SK-N-SH treated with all-trans-retinoic acid at 6 μM for 48 hours (cell line): ENCODE results near the gene SRXN1.

Source experiments
- ATAC-seq: fragments of 200-7000 bp; cut with Tn5 transposase; 3 replicates; pipeline ENCODE4 v1.9.1; 2020; ENCODE audit warnings: mild to moderate bottlenecking, moderate library complexity
- ARNTL ChIP-seq: fragments of 450-650 bp; formaldehyde crosslinking; IDR thresholded peaks from 2 replicates; pipeline ENCODE4 v1.5.0; 2020; ENCODE audit warnings: low read depth, mild to moderate bottlenecking, moderate library complexity, borderline replicate concordance
- BACH2 ChIP-seq: fragments of 250-450 bp; sonication (Bioruptor Pico); IDR thresholded peaks from 2 replicates; pipeline ENCODE4 v1.9.0; 2021; ENCODE audit warnings: mild to moderate bottlenecking, borderline replicate concordance
- CSDC2 ChIP-seq: fragments of 250-450 bp; sonication (Bioruptor Pico); IDR thresholded peaks from 2 replicates; pipeline ENCODE4 v1.5.0; 2020; ENCODE audit warnings: mild to moderate bottlenecking, moderate library complexity
- ESRRG ChIP-seq: fragments of 250-450 bp; sonication (Bioruptor Pico); IDR thresholded peaks from 2 replicates; pipeline ENCODE4 v1.6.1; 2021; ENCODE audit warnings: mild to moderate bottlenecking
- GLIS3 ChIP-seq: fragments of 250-450 bp; sonication (Bioruptor Pico); IDR thresholded peaks from 2 replicates; pipeline ENCODE4 v1.5.0; 2020; ENCODE audit warnings: mild to moderate bottlenecking, moderate library complexity
- ISL1 ChIP-seq: fragments of 250-450 bp; sonication (Bioruptor Pico); IDR thresholded peaks from 2 replicates; pipeline ENCODE4 v2.1.2; 2022; ENCODE audit warnings: mild to moderate bottlenecking, moderate library complexity
- OSR1 ChIP-seq: fragments of 250-450 bp; sonication (Bioruptor Pico); IDR thresholded peaks from 2 replicates; pipeline ENCODE4 v1.8.0; 2022; ENCODE audit warnings: moderate library complexity, mild to moderate bottlenecking, inconsistent platforms
- PPARA ChIP-seq: fragments of 250-450 bp; sonication (Bioruptor Pico); IDR thresholded peaks from 2 replicates; pipeline ENCODE4 v1.5.0; 2020; ENCODE audit warnings: mild to moderate bottlenecking, borderline replicate concordance
- RARB ChIP-seq: fragments of 250-450 bp; sonication (Bioruptor Pico); IDR thresholded peaks from 2 replicates; pipeline ENCODE4 v1.8.0; 2021; ENCODE audit warnings: mild to moderate bottlenecking, moderate library complexity
- SNAI2 ChIP-seq: fragments of 250-450 bp; sonication (Bioruptor Pico); IDR thresholded peaks from 2 replicates; pipeline ENCODE4 v1.5.0; 2020; ENCODE audit warnings: mild to moderate bottlenecking, moderate library complexity
- TCF4 ChIP-seq: fragments of 250-450 bp; sonication (Bioruptor Pico); IDR thresholded peaks from 2 replicates; pipeline ENCODE4 v1.8.0; 2021; ENCODE audit warnings: mild to moderate bottlenecking, moderate library complexity, borderline replicate concordance
- ZNF565 ChIP-seq: fragments of 450-650 bp; formaldehyde crosslinking; conservative IDR thresholded peaks from 2 replicates; pipeline ENCODE4 v1.5.0; 2020; ENCODE audit warnings: low read depth, mild to moderate bottlenecking, moderate library complexity
- ZNF70 ChIP-seq: fragments of 450-650 bp; formaldehyde crosslinking; IDR thresholded peaks from 2 replicates; pipeline ENCODE4 v1.5.0; 2020; ENCODE audit warnings: mild to moderate bottlenecking, moderate library complexity
- ZNF8 ChIP-seq: fragments of 450-650 bp; formaldehyde crosslinking; IDR thresholded peaks from 2 replicates; pipeline ENCODE4 v1.5.0; 2020; ENCODE audit warnings: mild to moderate bottlenecking, moderate library complexity
- TF ChIP-seq, protein P1 (sequence below): fragments of 250-450 bp; sonication (Bioruptor Pico); IDR thresholded peaks from 2 replicates; pipeline ENCODE4 v1.8.0; 2021; ENCODE audit warnings: low read depth, mild to moderate bottlenecking, moderate library complexity, borderline replicate concordance
- TF ChIP-seq, protein P2 (sequence below): fragments of 250-450 bp; sonication (Bioruptor Pico); IDR thresholded peaks from 2 replicates; pipeline ENCODE4 v1.5.1; 2021; ENCODE audit warnings: mild to moderate bottlenecking, moderate library complexity
- TF ChIP-seq, protein P3 (sequence below): fragments of 250-450 bp; sonication (Bioruptor Pico); IDR thresholded peaks from 2 replicates; pipeline ENCODE4 v1.8.0; 2020; ENCODE audit warnings: mild to moderate bottlenecking, moderate library complexity, borderline replicate concordance
- TF ChIP-seq, protein P4 (sequence below): fragments of 250-450 bp; sonication (Bioruptor Pico); IDR thresholded peaks from 2 replicates; pipeline ENCODE4 v1.5.1; 2020; ENCODE audit warnings: low read depth, mild to moderate bottlenecking, moderate library complexity
- TF ChIP-seq, protein P5 (sequence below): fragments of 250-450 bp; sonication (Bioruptor Pico); IDR thresholded peaks from 2 replicates; pipeline ENCODE4 v1.5.0; 2020; ENCODE audit warnings: mild to moderate bottlenecking, moderate library complexity

SRXN1 gene

DNA sequence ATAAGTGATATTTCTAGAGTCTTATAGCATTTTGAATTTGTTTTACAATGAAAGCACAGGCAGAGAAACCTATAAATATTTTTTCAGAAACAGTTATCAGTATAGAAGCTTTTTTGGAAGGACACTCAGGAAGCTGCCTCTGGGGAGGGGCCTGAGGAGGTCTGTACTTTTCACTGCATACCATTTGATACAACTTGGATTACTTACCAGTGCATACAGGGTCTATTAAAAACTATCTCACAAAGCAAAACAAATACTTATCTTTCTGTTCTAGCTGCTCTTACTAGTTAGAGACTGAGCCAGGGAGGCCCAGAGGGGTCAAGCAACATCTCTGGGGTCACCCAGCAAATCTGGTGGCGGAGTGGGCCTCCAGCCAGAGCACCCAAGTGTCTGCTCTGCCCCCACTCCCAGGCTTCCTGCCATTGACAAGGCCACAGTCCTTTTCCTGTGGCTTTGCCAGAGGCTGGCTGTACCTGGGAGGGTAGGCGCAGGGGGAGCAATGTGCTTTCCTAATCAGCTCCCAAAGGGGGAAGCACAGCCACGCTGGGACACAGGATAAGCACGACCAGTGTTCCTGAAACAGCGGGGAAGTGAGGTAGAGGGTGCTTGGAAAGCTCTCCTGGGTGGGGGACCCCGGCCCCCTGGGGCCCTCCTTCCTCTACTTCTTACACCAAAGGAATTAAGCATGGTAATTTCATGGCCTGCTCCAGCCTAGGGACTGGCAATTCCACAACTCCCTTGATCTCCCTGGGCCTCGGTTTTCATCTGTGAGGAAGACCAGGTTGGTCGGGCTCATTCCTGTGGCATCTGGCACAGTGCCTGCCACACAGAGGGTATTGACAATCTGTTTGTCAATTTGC lies 50.7 kb downstream of the SRXN1 start:
- TF ChIP-seq ISL1 (CRISPR knock-in tag) (no peak), ZNF8 (CRISPR knock-in tag) (no peak), GLIS3 (CRISPR knock-in tag) (no peak), ZNF70 (no peak), CSDC2 (CRISPR knock-in tag) (no peak), TCF4 (no peak), RARB (CRISPR knock-in tag) (no peak), ARNTL (CRISPR knock-in tag) (no peak)
- TF ChIP-seq, protein P1, sequence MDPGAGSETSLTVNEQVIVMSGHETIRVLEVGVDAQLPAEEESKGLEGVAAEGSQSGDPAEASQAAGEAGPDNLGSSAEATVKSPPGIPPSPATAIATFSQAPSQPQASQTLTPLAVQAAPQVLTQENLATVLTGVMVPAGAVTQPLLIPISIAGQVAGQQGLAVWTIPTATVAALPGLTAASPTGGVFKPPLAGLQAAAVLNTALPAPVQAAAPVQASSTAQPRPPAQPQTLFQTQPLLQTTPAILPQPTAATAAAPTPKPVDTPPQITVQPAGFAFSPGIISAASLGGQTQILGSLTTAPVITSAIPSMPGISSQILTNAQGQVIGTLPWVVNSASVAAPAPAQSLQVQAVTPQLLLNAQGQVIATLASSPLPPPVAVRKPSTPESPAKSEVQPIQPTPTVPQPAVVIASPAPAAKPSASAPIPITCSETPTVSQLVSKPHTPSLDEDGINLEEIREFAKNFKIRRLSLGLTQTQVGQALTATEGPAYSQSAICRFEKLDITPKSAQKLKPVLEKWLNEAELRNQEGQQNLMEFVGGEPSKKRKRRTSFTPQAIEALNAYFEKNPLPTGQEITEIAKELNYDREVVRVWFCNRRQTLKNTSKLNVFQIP (CRISPR knock-in tag), result no peak
- TF ChIP-seq, protein P2, sequence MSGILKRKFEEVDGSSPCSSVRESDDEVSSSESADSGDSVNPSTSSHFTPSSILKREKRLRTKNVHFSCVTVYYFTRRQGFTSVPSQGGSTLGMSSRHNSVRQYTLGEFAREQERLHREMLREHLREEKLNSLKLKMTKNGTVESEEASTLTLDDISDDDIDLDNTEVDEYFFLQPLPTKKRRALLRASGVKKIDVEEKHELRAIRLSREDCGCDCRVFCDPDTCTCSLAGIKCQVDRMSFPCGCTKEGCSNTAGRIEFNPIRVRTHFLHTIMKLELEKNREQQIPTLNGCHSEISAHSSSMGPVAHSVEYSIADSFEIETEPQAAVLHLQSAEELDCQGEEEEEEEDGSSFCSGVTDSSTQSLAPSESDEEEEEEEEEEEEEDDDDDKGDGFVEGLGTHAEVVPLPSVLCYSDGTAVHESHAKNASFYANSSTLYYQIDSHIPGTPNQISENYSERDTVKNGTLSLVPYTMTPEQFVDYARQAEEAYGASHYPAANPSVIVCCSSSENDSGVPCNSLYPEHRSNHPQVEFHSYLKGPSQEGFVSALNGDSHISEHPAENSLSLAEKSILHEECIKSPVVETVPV, result no peak
- TF ChIP-seq, protein P3, sequence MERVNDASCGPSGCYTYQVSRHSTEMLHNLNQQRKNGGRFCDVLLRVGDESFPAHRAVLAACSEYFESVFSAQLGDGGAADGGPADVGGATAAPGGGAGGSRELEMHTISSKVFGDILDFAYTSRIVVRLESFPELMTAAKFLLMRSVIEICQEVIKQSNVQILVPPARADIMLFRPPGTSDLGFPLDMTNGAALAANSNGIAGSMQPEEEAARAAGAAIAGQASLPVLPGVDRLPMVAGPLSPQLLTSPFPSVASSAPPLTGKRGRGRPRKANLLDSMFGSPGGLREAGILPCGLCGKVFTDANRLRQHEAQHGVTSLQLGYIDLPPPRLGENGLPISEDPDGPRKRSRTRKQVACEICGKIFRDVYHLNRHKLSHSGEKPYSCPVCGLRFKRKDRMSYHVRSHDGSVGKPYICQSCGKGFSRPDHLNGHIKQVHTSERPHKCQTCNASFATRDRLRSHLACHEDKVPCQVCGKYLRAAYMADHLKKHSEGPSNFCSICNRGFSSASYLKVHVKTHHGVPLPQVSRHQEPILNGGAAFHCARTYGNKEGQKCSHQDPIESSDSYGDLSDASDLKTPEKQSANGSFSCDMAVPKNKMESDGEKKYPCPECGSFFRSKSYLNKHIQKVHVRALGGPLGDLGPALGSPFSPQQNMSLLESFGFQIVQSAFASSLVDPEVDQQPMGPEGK (CRISPR knock-in tag), result no peak
- TF ChIP-seq, protein P4, sequence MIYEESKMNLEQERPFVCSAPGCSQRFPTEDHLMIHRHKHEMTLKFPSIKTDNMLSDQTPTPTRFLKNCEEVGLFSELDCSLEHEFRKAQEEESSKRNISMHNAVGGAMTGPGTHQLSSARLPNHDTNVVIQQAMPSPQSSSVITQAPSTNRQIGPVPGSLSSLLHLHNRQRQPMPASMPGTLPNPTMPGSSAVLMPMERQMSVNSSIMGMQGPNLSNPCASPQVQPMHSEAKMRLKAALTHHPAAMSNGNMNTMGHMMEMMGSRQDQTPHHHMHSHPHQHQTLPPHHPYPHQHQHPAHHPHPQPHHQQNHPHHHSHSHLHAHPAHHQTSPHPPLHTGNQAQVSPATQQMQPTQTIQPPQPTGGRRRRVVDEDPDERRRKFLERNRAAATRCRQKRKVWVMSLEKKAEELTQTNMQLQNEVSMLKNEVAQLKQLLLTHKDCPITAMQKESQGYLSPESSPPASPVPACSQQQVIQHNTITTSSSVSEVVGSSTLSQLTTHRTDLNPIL (CRISPR knock-in tag), result no peak
- no peak for ATAC-seq

DNA sequence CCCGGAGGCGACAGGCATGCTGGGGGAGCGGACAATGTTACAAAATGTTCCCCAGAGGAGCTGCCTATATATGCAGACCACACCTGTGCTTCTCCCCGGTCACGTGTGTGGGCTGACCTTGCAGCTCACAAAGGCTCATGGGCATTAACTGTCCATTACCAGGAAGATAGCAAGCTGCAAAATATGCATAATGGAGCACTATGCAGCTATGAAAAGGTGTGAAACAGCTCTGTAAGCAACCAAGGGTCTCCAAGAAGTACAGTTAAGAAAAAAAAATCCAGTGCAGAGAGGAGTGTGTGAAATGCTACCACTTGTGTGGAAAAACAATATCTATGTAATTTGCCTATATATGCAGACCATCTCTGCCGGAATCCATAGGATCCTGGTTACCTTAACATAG lies 52.3 kb downstream of the SRXN1 start:
- TF ChIP-seq ZNF8 (CRISPR knock-in tag), result no peak
- no peak for TF ChIP-seq BACH2 (CRISPR knock-in tag)
- no peak for TF ChIP-seq ESRRG
- TF ChIP-seq, protein P2, result no peak
- TF ChIP-seq SNAI2 (CRISPR knock-in tag), result no peak
- no peak for TF ChIP-seq ISL1 (CRISPR knock-in tag)
- no peak for TF ChIP-seq PPARA (CRISPR knock-in tag)
- no peak for TF ChIP-seq OSR1 (CRISPR knock-in tag)
- TF ChIP-seq, protein P5, sequence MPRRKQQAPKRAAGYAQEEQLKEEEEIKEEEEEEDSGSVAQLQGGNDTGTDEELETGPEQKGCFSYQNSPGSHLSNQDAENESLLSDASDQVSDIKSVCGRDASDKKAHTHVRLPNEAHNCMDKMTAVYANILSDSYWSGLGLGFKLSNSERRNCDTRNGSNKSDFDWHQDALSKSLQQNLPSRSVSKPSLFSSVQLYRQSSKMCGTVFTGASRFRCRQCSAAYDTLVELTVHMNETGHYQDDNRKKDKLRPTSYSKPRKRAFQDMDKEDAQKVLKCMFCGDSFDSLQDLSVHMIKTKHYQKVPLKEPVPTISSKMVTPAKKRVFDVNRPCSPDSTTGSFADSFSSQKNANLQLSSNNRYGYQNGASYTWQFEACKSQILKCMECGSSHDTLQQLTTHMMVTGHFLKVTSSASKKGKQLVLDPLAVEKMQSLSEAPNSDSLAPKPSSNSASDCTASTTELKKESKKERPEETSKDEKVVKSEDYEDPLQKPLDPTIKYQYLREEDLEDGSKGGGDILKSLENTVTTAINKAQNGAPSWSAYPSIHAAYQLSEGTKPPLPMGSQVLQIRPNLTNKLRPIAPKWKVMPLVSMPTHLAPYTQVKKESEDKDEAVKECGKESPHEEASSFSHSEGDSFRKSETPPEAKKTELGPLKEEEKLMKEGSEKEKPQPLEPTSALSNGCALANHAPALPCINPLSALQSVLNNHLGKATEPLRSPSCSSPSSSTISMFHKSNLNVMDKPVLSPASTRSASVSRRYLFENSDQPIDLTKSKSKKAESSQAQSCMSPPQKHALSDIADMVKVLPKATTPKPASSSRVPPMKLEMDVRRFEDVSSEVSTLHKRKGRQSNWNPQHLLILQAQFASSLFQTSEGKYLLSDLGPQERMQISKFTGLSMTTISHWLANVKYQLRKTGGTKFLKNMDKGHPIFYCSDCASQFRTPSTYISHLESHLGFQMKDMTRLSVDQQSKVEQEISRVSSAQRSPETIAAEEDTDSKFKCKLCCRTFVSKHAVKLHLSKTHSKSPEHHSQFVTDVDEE (CRISPR knock-in tag), result no peak
- no peak for TF ChIP-seq ZNF565 (CRISPR knock-in tag)
- TF ChIP-seq RARB (CRISPR knock-in tag), result no peak
- TF ChIP-seq, protein P3 (CRISPR knock-in tag), result no peak
- TF ChIP-seq ZNF70, result no peak
- TF ChIP-seq GLIS3 (CRISPR knock-in tag), result no peak
- ATAC-seq, result no peak
